Measurements from ENCODE around the gene ST3GAL5.
"Not testable (repeated sequence)": the region's sequence is repeated elsewhere in the genome, so short reads cannot be mapped to it uniquely, and the experiment has no call there.

ST3GAL5 gene

GRCh38 chr2:85834466-85834865, 54.3 kb downstream of the ST3GAL5 start:
- DNase-seq (ENCODE audit: low read depth), result no peak

- DNase-seq (ENCODE audit: low read depth), result no peak
Observed at GRCh38 chr2:85831735-85832134, 57.1 kb downstream of the ST3GAL5 start.

DNA sequence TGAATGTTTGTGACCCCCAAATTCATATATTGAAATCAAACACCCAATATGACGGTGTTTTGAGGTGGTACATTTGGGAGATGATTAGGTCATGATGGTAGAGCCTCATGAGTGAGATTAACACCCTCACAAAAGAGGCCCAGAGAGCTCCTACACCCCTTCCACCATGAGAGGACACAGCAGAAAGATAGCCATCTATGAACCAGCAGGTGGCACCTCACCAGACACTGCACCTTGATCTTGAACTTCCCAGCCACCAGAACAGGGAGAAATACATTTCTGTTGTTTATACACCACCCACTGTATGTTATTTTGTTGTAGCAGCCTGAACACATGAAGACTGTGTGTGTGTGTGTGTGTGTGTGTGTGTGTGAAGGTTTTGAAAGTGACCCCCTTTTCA, 58.1 kb downstream of the ST3GAL5 start:
- no peak for DNase-seq (ENCODE audit: low read depth)

DNA sequence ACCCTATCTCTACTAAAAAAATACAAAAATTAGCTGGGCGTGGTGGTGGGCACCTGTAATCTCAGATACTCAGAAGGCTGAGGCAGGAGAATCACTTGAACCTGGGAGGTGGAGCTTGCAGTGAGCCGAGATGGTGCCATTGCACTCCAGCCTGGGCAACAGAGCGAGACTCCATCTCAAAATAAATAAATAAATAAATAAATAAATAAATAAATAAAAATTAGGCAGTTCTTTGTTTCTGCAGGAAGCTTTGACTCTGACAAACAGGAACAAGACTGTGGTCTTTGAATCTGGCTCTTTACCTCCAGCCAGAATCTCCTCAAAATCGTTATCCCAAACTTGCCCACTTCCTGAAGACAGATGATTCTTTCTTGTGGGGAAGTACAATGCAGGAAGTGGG, 59.4 kb downstream of the ST3GAL5 start:
- not testable (repeated sequence) for DNase-seq (ENCODE audit: low read depth)

DNA sequence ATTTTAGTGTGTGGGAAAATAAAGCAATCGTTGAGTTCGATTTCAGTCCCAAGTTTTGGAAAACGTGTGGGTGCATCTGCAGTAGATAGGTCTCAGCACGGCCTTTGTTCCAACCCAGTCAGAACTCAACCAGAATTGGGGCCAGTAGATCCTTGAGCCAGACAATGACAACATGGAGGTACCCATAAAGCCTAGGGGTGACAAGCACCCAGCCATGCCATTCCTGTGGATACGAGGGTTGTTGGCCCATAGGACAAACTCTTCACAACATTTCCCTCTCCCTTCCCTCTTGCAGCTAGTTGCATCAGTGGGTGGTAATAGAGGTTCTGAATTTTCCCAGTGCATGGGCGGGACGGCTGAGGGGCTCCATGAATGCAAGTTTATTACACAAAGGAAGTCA, 60.1 kb downstream of the ST3GAL5 start:
- DNase-seq (ENCODE audit: low read depth), result no peak

DNA sequence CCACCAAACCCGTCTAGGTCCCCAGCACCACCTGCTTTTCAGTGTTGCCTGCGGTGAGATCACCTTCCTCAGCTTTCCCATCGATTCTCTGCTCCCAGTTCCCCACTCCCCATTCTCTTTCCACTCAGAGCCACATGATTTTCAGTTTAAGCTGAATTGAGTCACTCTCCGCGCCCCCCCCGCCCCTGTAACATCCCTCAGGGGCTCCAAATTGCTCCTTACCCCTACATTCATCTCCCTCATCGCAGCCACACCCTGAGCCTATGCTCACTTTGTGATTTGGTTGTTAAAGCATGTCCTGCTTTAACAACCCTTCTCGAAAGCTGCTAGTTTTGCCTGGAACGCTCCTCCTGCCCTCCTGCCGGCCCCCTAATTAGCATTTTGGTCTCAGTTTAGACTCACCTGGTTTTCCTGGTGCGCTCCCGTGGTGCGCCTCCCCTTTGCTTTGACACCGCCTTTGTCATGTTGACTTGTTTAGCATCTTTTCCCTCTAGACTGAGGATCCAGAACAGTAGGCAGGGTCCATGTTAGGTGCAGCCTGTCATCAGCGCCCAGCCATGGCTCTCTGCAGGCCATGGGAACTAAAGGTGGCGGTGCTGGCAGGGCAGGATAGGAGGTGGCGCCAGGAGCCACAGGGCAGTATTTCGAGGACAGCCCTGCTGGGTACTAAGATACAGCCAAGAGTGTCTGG, 60.8 kb downstream of the ST3GAL5 start:
- DNase-seq (ENCODE audit: low read depth), result no peak

DNA sequence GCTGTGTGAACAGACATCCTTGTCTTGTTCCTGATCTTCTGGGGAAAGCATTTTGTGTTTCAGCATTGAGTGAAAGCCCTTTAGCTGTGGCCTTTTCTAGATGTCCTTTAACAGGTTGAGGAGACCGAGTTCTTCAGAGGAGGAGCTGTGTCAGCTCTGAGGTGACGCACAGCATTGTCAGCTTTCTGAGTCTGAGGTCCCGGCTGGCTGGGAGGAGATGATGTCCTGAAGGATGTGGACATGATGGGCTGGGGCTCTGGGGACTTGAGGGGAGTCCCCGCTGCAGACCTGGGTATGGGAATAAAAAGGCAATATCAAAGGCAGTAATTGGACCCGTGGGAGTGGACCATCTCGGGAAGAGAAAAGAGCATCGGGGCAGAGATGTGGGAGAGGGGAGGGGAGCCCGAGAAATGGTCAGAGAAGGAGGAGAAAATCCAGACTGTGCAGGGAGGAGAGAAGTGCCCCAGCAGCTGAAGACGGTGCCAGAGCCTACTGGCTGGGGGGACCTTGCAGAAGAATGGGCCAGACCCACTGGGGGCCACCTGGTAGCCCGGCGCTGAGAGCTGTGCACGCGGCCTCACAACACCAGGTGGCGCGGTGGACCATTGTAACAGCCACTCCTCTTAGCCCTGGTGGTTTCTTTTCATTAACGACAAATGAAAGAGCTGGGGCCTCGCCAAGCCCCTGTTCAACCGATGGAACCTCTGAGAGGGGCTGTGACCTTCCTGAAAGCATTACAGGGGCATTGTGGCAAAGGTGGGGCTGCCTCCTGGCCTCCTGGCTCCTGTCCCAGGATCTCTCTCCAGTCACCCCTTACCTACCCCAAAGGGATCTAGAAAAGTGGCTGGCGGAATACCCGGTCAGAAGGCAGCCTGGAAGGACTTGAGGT, 61.6 kb downstream of the ST3GAL5 start:
- DNase-seq (ENCODE audit: low read depth), result no peak

GRCh38 chr2:85823951-85824350, 64.8 kb downstream of the ST3GAL5 start:
- DNase-seq (ENCODE audit: low read depth), result no peak

DNA sequence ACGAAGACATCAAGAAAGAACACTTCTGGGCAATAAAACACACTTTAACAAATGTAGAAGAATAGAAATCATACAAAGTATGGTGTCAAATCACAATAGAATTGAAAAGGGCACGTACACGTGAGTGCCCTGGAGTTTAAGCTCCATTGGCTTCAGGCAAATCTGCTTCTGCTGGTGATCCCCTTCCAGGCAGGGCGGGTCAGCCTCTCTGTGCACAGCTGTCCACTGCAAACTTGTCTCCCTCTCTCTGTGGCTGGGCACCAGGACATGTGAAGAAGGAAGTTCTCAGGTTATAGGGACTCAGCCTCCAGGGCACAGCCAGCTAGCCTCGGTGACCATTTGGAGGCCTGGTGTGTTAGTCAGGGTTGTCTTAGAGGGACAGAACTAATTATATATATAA, 66.0 kb downstream of the ST3GAL5 start:
- DNase-seq (ENCODE audit: low read depth), result no peak

DNA sequence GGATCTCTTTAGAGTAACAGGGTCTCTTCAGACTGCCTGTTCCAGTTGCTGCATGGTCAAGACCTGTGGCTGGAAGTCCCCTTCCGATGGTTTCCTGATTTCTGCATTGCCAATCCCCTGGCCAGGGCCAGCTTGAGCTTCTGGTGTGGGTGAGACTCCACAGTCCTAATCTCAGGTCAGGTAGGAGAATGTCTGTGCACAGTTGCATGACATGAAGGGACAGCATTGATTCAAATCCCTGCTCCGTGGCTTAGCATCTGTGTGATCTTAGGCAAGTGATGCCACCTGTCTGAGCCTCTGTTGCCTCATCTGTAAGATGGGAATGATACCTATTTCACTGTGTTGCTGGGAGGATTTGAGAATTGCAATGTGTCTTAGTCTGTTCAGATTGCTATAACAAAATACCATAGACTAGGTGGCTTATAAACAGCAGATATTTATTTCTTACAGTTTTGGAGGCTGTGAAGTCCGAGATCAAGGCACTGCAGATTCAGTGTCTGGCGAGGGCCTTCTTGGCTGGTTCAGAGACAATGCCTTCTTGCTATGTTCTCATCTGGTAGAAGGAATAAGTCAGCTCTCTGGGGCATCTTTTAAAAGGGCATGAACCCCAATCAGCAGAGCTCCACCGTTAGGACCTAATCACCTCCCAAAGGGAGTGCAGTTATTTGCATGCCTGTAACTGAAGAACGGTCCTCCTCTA, 68.8 kb downstream of the ST3GAL5 start:
- no peak for DNase-seq (ENCODE audit: low read depth)

DNA sequence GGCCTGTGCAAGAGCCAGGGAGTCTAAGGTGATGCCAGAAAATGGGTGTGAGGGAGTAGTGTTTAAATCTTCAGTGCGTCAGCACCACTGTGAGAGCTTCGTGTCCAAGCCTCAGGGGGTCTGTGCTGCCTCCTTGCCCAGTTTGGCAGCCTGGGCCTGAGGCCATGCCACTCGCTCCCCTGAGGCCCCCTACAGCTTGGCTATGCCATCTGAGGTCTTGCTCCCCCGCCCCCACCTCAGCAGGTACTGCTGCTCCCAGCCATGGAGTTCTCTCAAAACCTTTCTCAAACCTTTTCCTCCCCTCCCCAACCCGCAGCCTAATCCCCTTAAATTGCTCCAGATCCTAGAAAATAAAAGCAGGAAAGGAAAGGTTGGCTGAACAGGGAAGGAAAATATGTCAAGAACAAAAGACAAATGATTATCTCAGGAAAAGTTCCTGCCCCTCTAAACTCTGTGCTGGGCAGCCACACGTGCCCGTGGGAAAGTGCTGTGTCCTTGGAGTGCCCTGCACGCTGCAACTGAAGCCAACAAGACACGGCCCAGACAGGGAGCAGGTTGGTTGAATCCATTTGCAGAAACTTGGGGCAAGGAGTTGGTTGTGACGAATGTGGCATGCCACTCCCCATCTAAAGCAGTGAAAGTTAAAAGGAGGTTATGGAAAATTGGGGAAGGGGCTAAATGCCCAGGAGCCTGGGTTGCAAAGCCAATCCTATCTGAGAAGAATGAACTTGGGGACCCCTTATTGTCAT, 73.8 kb downstream of the ST3GAL5 start:
- DNase-seq (ENCODE audit: low read depth), result no peak

- DNase-seq (ENCODE audit: low read depth), result peak; percentile 45
Observed at GRCh38 chr2:85813982-85814801, 74.6 kb downstream of the ST3GAL5 start.

DNA sequence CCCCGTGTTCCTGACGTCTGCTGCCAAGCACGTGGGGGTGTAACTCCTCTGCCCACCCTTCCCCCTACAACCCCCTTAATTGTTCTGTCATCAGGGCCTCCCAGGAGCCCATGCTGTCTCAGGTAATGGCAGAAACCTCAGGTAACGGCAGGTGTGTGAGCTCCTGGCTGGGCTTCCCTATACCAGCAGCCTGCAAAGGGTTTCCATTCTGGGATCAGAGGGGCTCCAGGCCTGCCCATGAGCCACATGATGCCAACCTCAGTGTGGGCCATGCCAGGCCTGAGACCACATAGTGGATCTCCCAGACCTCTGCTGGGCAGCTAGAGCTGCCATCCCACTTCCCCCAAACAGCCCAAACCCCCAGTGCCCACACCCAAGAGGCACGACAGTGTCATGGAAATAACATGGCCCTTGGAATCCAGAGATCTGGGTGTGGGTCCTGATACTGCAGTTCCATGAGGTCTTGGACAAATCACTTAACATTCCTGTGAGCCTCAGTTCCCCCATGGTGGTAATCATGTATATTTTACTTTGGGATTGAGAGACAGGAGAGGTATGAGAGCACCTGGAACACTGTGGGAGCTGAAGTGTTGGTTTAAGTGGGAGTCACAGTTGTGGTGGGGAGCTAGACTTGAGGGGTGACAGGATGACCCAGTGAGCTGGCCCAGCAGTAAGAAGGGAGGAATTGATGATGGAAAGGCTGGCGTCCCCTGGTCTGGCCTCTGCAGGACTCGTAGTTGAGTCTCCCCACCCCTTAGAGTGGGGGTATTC, 75.4 kb downstream of the ST3GAL5 start:
- DNase-seq (ENCODE audit: low read depth), result no peak

DNA sequence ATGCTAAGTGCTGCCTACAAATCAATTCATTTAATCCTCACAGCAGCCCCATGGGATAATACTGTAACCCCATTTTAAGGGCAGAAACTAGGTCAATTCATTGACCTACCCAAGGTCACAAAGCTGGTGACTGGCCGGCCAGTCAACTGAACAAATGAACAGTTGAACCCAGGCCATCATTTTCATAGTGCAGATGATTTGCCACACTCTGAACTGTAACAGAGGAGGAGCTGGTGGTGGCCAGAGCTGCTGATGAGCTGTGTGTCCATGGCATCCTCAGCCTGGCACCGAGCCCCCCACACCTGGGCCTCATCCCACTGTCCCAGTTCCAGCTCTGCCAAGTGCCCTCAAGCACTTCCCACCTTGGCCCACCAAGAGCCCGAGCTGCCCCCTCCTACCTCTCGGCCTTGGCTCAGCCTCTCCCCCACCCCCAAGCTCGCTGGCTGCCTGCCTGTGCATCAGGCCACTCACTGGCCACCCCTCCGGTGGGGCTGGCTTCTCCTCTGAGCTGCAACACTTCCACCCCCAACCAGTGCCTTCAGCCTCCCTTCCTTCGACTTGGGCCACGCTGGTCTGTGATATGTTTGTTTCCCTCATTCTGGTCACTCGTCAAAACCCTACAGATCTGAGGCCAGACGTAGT, 76.6 kb downstream of the ST3GAL5 start:
- DNase-seq (ENCODE audit: low read depth), result no peak

DNA sequence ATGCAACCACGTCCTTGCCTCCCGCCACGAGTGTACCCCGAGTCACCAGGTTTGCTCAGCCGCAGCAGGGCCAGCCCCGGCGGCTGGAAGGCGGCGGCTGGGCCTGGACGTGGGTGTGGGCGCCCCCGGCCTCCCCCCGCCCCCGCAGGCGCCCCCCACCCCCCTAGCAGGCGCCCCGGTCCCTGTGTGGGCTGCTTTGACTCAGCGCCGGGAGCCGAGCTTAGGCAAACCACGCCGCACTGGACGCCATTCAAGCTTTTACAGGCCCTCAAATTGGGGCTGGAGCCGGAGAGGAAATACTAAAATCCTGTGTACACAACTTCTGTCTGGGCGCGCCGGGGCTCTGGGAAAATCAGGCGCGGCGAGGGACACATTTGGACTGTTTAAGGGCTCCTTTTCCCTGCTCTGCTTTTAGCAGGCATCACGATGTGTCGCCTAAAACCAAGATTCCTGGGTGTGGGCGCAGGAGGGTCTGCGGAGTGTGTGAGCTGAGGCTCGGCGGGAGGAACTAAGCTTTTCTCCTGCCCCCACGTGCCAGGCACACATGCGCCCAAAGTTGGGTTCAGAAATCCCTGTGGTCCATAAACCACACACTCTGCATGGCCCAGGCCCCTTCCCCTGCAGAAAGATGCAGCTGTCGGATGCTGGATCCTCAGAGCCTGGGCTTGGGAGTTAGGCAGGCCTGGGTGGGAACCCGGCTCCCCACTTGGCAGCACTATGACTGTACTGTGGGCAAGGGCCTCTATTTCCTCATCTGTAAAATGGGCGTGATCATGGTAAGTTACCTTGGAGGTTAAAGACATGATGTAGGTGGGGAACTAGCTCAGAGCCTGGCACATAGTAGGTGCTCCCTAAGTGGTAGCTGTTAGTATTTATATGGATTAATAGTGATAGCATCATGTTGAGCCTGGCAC, 77.4 kb downstream of the ST3GAL5 start:
- no peak for DNase-seq (ENCODE audit: low read depth)

DNA sequence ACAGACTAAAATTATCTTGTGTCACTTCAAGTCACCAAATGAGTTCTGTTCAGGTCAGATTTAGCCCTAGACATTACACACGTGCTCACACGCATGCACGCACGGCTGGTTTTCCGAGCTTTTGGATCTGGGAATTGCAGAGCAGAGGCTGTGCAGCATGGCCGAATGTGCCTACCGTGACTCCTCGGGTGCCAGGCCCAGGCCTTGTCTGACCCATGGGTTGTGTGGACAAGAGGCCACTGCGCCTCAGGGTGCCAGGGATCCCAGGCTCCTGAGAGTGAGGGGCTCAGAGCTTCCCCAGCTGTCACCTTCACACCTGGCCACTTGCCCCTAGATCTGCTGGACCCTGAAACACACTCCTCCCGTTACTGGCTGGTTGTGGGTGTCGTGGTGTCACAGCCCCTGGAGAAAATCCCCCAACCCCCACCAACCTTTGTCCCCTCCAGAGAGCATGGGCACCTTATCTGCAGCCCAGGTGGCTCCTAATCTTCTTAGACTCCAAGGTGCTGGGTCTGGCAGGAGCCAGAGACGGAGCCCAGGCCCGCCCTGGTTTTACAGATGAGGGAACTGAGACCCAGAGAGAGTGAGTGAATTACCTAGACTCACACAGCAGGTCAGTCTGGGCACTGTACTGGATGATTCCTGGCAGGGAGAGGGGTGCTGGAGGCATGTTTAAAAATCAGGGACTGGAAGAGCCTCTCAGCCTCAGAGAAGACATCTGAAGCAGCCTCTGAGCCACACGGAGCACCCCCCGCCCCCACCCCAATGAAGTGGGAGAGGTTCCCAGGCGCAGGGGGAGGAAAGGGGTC, 78.2 kb downstream of the ST3GAL5 start:
- no peak for DNase-seq (ENCODE audit: low read depth)

DNA sequence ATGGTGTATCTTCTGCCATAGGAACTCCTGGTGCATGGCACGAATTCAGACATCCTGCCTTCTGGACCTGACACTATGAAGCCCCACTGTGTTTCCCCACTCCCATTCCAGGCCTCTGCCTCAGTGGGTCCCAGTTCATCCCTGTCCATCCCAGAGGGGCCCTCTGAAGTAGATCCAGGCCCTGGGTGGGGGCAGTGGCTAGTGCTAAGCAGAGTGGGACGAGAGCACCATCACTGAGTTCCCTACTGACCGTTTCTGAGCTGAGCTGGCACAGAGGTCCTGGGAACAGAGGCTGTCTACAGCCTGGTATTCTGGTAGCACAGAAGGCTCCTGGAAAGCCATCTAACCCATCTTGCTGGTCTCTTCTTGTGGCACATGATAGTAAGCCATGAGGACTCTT, 81.0 kb downstream of the ST3GAL5 start:
- no peak for DNase-seq (ENCODE audit: low read depth)
